Uterus (tissue), 2 donors: ENCODE measurements around the gene MOSPD3.
A peak's percentile ranks its signal among the peaks of the same experiment; 100 is the strongest.

Experiments used
- CTCF ChIP-seq, 4 experiments: fragments of 200-600 bp in 2 of 4; fragments of 450-650 bp in 2 of 4; sonication (generic) in 2 of 4; IDR thresholded peaks; one replicate each; pipeline ENCODE4 v1.5.1; 2016 to 2019; ENCODE audit warnings: antibody characterized with exemption in 4 of 4, mild to moderate bottlenecking in 2 of 4, moderate library complexity in 1 of 4
- POLR2A ChIP-seq, 2 donors: fragments of 450-650 bp; IDR thresholded peaks; one replicate each; pipeline ENCODE4 v1.6.1; 2016; ENCODE audit warnings: antibody characterized with exemption in 2 of 2, mild to moderate bottlenecking in 1 of 2, moderate library complexity in 1 of 2

GRCh38 chr7:100563809-100564400, 48.4 kb upstream of the MOSPD3 start:
- TF ChIP-seq CTCF (IDR thresholded peaks at IDR 0.05) (peak; percentile 84 to 94 (median 88)), POLR2A (IDR thresholded peaks at IDR 0.05) (no peak)
